Peyer's patch (tissue), 4 donors: ENCODE results near the gene BMP7.

ENCODE experiments used
- POLR2A ChIP-seq, 2 donors: fragments of 450-650 bp; IDR thresholded peaks; one replicate each; pipeline ENCODE4 v1.5.1; 2017; ENCODE audit warnings: antibody characterized with exemption in 2 of 2, mild to moderate bottlenecking in 2 of 2, moderate library complexity in 2 of 2
- TF ChIP-seq, protein P1 (sequence below), 6 experiments: fragments of 450-650 bp in 4 of 6; fragments of 200-600 bp in 2 of 6; sonication (generic) in 1 of 6; IDR thresholded peaks; one replicate each; pipeline ENCODE4 v1.5.1; 2017 to 2019; ENCODE audit warnings: antibody characterized with exemption in 6 of 6, mild to moderate bottlenecking in 3 of 6, moderate library complexity in 1 of 6

DNA sequence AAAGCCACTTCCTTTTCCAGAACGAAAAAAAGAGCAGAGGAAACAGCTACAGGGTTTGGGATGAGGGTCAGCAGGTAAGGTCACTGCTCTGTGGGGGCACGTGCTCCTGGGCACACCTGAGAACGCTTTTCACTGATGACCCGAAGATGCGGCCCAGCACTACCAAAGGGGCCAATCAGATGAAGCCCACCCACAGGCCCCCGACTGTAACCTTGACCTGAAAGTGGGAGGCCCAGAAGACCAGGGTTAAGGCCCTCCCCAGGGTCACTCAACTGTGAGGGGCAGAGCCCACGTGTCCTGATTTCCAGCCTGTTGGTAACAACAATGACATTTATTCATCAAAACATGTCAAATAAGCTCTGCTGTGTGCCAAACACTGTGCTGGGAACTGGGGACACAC, 108.0 kb downstream of the BMP7 start:
- TF ChIP-seq POLR2A (IDR thresholded peaks at IDR 0.05), result no peak
- TF ChIP-seq, protein P1, sequence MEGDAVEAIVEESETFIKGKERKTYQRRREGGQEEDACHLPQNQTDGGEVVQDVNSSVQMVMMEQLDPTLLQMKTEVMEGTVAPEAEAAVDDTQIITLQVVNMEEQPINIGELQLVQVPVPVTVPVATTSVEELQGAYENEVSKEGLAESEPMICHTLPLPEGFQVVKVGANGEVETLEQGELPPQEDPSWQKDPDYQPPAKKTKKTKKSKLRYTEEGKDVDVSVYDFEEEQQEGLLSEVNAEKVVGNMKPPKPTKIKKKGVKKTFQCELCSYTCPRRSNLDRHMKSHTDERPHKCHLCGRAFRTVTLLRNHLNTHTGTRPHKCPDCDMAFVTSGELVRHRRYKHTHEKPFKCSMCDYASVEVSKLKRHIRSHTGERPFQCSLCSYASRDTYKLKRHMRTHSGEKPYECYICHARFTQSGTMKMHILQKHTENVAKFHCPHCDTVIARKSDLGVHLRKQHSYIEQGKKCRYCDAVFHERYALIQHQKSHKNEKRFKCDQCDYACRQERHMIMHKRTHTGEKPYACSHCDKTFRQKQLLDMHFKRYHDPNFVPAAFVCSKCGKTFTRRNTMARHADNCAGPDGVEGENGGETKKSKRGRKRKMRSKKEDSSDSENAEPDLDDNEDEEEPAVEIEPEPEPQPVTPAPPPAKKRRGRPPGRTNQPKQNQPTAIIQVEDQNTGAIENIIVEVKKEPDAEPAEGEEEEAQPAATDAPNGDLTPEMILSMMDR (IDR thresholded peaks at IDR 0.05), result no peak
